Omental fat pad (tissue), 4 donors: ENCODE results near the gene PKN3. TPM values are rescaled to one million over a fixed set of nuclear protein-coding genes. Genes with fewer than 3 reads are reported as not detected.

Experiments used
- ATAC-seq: fragments of 150-250 bp; one replicate; pipeline ENCODE4 v1.9.1; 2016; ENCODE audit warnings: mild to moderate bottlenecking, moderate library complexity; ENCODE audit not compliant: low FRiP score
- DNase-seq: peaks from one replicate; pipeline ENCODE4 v3.0.0-alpha.2; 2019; ENCODE audit warnings: low spot score
- CTCF ChIP-seq, 3 donors: fragments of 450-650 bp; IDR thresholded peaks; one replicate each; pipeline ENCODE4 v1.5.1; 2016 to 2017; ENCODE audit warnings: antibody characterized with exemption in 3 of 3, mild to moderate bottlenecking in 3 of 3, moderate library complexity in 2 of 3
- total RNA-seq, 4 donors: library from RNA; depleted of rRNA; stranded (reverse); fragments of >200 nt; gene quantifications; one replicate each; pipeline ENCODE4 v1.1.0, GENCODE V29; 2016

The PKN3 gene
- total RNA-seq, 4 donors from 2014 or later = 4.2 to 12.0 (median 7.5) TPM

GRCh38 chr9:128704356-128704670, 2.0 kb downstream of the PKN3 start:
- no peak for TF ChIP-seq CTCF (IDR thresholded peaks at IDR 0.05)
- DNase-seq = no peak
- no peak for ATAC-seq

GRCh38 chr9:128705051-128705965, 3.0 kb downstream of the PKN3 start:
- TF ChIP-seq CTCF (IDR thresholded peaks at IDR 0.05) = no peak
- ATAC-seq (no peak), DNase-seq (no peak)

GRCh38 chr9:128706045-128706444, 3.7 kb downstream of the PKN3 start:
- ATAC-seq = no peak
- DNase-seq = no peak
- TF ChIP-seq CTCF (IDR thresholded peaks at IDR 0.05) = no peak

DNA sequence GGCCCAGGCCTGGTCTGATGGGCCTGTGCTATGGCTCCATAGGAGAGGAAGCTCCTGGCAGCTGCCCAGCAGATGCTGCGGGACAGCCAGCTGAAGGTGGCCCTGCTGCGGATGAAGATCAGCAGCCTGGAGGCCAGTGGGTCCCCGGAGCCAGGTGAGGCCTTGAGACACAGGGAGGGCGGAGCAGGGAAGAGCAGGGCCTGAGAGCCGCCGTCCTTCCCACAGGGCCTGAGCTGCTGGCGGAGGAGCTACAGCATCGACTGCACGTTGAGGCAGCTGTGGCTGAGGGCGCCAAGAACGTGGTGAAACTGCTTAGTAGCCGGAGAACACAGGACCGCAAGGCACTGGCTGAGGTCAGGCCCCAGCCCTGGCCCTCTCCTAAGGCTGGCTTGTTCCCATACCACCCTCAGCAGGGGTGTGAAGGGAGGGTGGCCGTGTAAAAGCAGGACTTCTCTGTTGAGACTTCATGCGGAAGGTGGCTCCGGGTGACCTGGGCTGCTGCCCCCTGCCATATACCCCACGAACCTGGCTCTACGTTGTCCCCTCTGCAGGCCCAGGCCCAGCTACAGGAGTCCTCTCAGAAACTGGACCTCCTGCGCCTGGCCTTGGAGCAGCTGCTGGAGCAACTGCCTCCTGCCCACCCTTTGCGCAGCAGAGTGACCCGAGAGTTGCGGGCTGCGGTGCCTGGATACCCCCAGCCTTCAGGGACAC, 4.5 kb downstream of the PKN3 start:
- TF ChIP-seq CTCF (IDR thresholded peaks at IDR 0.05) = no peak
- DNase-seq = no peak
- ATAC-seq = no peak

GRCh38 chr9:128707446-128707845, 5.1 kb downstream of the PKN3 start:
- ATAC-seq = no peak
- TF ChIP-seq CTCF (IDR thresholded peaks at IDR 0.05) = no peak
- no peak for DNase-seq

DNA sequence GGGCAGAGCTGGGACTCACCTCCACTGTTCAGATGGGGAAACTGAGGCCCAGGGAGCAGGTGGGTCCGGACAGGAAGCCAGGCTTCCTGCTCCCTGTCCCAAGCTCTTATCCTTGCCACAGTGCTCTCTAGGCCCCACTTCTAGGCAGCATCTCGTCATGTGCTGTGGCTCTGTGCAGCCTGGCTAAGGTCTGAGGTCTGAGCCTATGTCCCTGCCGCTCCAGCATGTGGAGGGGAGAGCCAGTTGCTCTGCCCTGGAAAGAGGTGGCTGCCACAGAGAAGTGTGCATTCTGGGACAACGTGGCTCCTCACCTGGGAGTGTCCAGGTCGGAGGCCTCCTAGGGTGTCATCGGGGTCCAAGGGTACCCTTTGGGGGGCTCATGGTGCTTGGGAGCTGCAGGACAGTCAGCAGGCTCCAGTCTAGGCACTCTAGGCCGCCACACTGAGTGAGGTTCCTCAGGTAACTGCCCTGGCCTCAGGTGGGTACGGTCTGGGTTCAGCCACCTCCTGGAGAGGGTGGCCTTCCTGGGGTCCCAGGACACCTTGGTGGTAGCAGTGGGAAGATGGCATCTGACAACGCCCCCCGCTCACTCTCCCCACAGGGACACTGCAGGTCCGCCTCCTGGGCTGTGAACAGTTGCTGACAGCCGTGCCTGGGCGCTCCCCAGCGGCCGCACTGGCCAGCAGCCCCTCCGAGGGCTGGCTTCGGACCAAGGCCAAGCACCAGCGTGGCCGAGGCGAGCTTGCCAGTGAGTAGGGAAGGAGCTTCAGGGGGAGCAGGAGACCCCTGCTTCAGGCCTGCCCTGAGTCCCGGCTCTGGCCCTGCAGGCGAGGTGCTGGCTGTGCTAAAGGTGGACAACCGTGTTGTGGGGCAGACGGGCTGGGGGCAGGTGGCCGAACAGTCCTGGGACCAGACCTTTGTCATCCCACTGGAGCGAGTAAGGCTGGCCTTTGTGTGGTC, 10.4 kb downstream of the PKN3 start:
- no peak for TF ChIP-seq CTCF (IDR thresholded peaks at IDR 0.05)
- no peak for DNase-seq
- no peak for ATAC-seq
